Activated naive CD4-positive, alpha-beta T cell treated with Interleukin-2 at 50 U/mL for 16 hours (primary cell): Measurements from ENCODE around the gene ATP8B1.

Experiments
- DNase-seq: peaks from one replicate; pipeline ENCODE4 v3.0.0-alpha.2; 2020

Gene ATP8B1

GRCh38 chr18:57816208-57816954 is 13.3 kb upstream of the ATP8B1 start:
- no peak for DNase-seq

- no peak for DNase-seq
Measured at GRCh38 chr18:57814555-57814954, 11.4 kb upstream of the ATP8B1 start.

GRCh38 chr18:57813245-57813644 is 10.1 kb upstream of the ATP8B1 start:
- DNase-seq, result no peak

DNA sequence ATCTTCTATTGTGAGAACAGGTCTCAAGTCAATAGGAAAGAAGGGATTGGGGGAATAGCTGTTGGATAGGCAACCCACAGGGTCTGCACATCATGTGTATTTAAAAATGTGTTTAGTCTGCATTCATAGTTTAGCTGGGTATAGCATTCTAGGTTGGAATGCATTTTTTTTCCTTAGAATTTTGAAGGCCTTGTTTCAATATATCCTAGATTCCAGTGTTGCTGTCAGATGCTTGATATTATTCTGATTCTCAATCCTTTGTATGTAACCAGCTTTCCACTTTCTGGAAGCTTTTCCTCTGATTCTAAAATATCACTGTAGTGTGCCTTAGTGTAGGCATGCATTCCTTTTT is 9.0 kb upstream of the ATP8B1 start:
- DNase-seq, result no peak

GRCh38 chr18:57811477-57812125 is 8.5 kb upstream of the ATP8B1 start:
- DNase-seq, result no peak

DNA sequence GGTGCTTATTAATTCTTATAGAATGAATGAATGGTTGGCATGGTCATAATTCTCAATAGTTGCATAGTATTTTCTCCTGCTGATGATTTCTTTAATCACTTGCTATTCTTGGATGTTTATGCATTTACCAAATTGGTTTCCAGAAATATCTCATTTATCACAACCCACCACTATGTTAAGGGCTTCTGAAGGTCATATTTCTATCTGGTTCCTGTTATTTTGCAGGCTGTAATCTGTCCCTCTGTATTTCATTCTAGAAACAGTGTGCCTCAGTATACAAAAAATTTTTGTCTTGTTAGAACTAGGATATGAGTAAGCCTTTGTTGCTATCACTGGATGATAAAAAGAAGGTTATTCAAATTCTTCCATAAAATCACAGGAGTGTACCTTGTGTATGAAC is 6.1 kb upstream of the ATP8B1 start:
- DNase-seq, result no peak

- DNase-seq, result no peak
Measured at GRCh38 chr18:57807336-57808117, 4.4 kb upstream of the ATP8B1 start.

DNA sequence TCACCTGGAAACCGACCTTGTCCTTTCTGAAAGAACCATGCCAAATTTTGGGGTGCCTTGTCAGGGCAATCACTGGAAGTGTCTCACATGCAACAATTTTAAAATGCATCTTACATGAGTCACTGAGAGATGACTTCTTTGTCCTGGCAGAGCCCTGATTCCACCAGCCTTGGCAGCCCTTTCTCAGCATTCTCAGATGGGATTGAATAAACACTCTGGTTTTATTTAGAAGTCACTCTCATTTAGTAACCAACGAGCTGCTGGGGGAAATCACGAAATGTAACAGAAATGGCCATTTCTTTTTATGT is 3.8 kb upstream of the ATP8B1 start:
- DNase-seq, result no peak

GRCh38 chr18:57806201-57806977 is 3.3 kb upstream of the ATP8B1 start:
- no peak for DNase-seq

DNA sequence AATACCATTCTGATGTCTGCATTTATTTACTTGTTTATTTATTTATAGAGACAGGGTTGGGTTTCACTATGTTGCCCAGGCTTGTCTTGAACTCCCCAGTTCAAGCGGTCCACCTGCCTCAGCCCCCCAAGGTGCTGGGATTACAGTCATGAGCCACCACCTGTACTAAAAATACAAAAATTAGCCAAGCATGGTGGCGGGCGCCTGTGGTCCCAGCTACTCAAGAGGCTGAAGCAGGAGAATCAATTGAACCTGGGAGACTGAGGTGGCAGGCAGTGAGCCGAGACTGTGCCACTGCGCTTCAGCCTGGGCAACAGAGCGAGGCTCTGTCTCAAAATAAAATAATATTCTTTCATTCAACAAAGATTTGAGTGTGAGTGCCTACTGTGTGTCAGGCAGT is 2.0 kb upstream of the ATP8B1 start:
- no peak for DNase-seq

- DNase-seq, result no peak
Measured at GRCh38 chr18:57804557-57804956, 1.4 kb upstream of the ATP8B1 start.

- no peak for DNase-seq
Measured at GRCh38 chr18:57802213-57803102, 657 bp downstream of the ATP8B1 start.

- DNase-seq, result no peak
Measured at GRCh38 chr18:57801761-57802212, 1.3 kb downstream of the ATP8B1 start.

DNA sequence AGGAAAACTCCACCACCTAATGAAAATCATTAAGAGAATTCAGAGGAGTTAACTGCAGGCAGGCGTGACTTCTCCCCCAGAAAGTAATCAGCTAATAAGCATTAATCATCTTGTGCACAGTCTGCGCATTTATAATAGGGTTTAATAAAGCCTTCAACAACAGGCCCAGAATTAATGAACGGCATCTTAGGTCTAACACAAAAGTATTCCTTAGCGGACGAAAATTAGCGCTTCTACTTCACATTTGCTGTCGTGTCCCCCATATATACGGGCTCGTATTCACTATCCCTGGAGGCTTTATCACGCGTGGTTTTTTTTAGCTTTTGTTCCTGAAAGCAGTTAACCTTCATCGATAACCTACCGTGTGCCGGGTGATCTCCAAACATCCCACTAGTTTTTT is 1.8 kb downstream of the ATP8B1 start:
- DNase-seq, result no peak

DNA sequence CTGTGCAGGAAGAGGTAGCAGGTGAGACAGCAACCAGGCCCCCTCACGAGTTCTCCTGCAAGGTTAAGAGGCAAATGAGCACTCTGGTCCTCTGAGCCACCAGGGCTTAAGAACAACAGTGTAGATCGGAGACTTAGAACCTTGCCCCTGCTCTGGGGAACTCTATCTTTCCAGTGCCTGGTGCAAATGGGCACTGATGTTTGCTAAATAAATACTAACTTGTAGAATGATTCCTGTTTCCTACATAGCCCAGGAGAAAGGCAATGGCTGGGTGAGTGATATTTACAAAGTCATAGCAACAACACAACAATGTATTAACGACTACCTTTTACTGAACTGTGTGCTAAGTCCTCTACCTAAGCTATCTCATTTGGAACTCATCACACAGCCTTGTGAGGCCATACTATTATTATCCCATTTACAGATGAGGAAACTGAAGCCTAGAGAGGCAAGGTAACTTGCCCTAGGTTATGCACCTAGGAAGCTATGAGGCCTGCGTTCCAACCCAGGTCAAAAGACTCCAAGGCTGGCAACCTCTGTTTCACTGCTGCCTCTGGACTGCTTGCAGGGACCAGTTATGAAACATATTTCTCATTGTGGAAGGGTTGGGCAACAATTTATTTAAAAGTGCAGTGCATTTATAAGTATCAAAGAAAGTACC is 4.3 kb downstream of the ATP8B1 start:
- DNase-seq, result no peak

DNA sequence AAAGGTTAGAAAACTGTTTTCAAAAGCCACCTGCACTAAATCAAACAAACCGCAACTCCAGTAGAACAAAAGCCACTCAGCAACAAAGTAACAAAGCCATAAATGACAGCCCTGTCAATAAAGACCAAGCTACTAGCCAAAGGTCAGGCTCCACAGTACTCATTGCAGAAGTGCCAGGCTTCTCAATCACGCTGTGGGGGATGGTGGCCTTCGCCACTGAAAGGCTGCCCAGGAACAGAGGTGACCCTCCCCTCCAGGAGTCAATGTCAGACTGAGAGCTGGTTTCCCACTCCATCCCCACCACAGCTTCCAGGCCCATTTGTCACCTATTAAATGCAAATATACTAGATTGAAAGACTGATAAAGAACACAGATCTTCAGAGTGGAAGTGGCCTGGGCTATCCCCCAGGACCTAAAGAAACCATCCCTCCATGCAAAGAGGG is 5.9 kb downstream of the ATP8B1 start:
- DNase-seq, result no peak

- DNase-seq, result no peak
Measured at GRCh38 chr18:57794951-57795728, 8.0 kb downstream of the ATP8B1 start.

GRCh38 chr18:57793302-57793986 is 9.7 kb downstream of the ATP8B1 start:
- DNase-seq, result no peak

GRCh38 chr18:57792631-57793301 is 10.3 kb downstream of the ATP8B1 start:
- no peak for DNase-seq

- no peak for DNase-seq
Measured at GRCh38 chr18:57791911-57792310, 11.2 kb downstream of the ATP8B1 start.
